Measurements from ENCODE around the gene SDF2. TPM values are rescaled to one million over a fixed set of nuclear protein-coding genes. Genes with fewer than 3 reads are reported as not detected.
"Not testable (repeated sequence)": the region's sequence is repeated elsewhere in the genome, so short reads cannot be mapped to it uniquely, and the experiment has no call there.

Gene SDF2
- total RNA-seq, 4 donors from 2014 or later: 26.7 to 45.3 (median 32.4) TPM

GRCh38 chr17:28667870-28668269 lies 6.2 kb upstream of the SDF2 start:
- Histone ChIP-seq H3K27ac (no peak overlapping the region), H3K9me3 (no peaks in the 10 kb centered on the region), H3K27me3 (no peaks in the 10 kb centered on the region), H3K4me3 (no peak overlapping the region), H3K36me3 (peaks cover 0 to 65% (median 12%) of the 10 kb centered on the region in 3 donors), H3K4me1 (peaks cover 0 to 52% (median 12%) of the 10 kb centered on the region in 4 donors)
- no peak for DNase-seq (ENCODE audit: low spot score in 2 of 2)
- no peak for TF ChIP-seq POLR2A (IDR thresholded peaks at IDR 0.05)
- TF ChIP-seq EP300 (IDR thresholded peaks at IDR 0.05): no peak
- TF ChIP-seq CTCF (IDR thresholded peaks at IDR 0.05): no peak
- WGBS, 2 donors: 79 to 81% methylated on average over 1 of the region's 1 CpG

DNA sequence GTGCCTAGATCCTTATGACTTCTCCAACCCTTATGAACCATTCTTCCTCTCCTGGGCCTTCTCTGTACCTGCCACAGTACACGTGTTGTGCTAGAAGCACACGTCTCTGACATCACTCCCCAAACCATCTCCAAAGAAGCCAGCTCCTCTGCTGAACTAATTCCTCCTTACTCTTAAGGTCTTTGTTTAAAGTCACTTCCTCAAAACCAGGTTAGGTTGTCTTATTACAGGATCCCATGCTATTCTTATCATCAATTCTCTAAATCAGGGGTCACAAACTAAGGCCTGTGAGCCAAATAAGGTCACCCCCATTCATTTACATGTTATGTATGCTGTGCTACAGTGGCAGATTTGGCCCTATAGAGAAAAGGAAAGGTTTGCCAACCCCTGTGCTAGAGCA lies 4.3 kb upstream of the SDF2 start:
- WGBS, 2 donors: 77% methylated on average over 2 of the region's 2 CpGs
- no peak for DNase-seq (ENCODE audit: low spot score in 2 of 2)
- no peak overlapping the region for H3K4me3 ChIP-seq
- H3K27me3 ChIP-seq: no peaks in the 10 kb centered on the region
- TF ChIP-seq EP300 (IDR thresholded peaks at IDR 0.05): no peak
- no peak for TF ChIP-seq CTCF (IDR thresholded peaks at IDR 0.05)
- no peak for TF ChIP-seq POLR2A (IDR thresholded peaks at IDR 0.05)
- H3K36me3 ChIP-seq: peaks cover 0 to 47% (median 5%) of the 10 kb centered on the region in 3 donors
- no peaks in the 10 kb centered on the region for H3K9me3 ChIP-seq
- peaks cover 0 to 59% (median 17%) of the 10 kb centered on the region in 4 donors for H3K4me1 ChIP-seq
- no peak overlapping the region for H3K27ac ChIP-seq

DNA sequence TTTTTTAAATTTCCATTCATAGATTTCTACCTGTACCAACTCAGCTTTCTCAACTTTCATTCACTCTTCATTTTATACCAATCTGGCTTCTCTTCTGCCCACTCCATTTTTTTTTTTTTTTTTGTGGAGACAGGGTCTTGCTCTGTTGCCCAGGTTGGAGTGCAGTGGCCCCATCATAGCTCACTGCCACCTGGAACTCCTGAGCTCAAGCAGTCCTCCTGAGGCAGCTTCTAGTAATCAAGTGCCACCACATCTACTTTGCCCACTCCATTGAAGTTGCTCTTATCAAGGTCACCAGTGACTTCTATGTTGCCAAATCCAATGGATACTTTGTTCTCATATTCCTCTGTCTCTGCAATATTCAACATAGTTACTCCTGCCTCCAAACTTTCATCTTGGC lies 2.0 kb upstream of the SDF2 start:
- Histone ChIP-seq H3K36me3 (peaks cover 0 to 42% (median 14%) of the 10 kb centered on the region in 3 donors), H3K27ac (no peak overlapping the region), H3K27me3 (no peaks in the 10 kb centered on the region), H3K4me3 (no peak overlapping the region), H3K9me3 (no peaks in the 10 kb centered on the region), H3K4me1 (peaks cover 0 to 65% (median 22%) of the 10 kb centered on the region in 4 donors)
- DNase-seq (ENCODE audit: low spot score in 2 of 2): no peak
- TF ChIP-seq EP300 (IDR thresholded peaks at IDR 0.05): no peak
- TF ChIP-seq POLR2A (IDR thresholded peaks at IDR 0.05): no peak
- TF ChIP-seq CTCF (IDR thresholded peaks at IDR 0.05): no peak

GRCh38 chr17:28662527-28662829 lies 772 bp upstream of the SDF2 start:
- peak overlapping the region; percentile 93 to 97 (median 96) for H3K27ac ChIP-seq
- no peaks in the 10 kb centered on the region for H3K9me3 ChIP-seq
- no peaks in the 10 kb centered on the region for H3K27me3 ChIP-seq
- no peak for DNase-seq (ENCODE audit: low spot score in 2 of 2)
- H3K4me1 ChIP-seq: peaks cover 0 to 52% (median 22%) of the 10 kb centered on the region in 4 donors
- H3K36me3 ChIP-seq: peaks cover 0 to 42% (median 10%) of the 10 kb centered on the region in 3 donors
- WGBS, 2 donors: 0 to 2% methylated on average over 10 of the region's 10 CpGs
- TF ChIP-seq CTCF (IDR thresholded peaks at IDR 0.05) (no peak), POLR2A (IDR thresholded peaks at IDR 0.05) (no peak)
- H3K4me3 ChIP-seq: peak overlapping the region; percentile 60 to 96 (median 84)

GRCh38 chr17:28659497-28659881 lies 2.2 kb downstream of the SDF2 start:
- Histone ChIP-seq H3K36me3 (peaks cover 0 to 50% (median 10%) of the 10 kb centered on the region in 3 donors), H3K4me1 (peaks cover 0 to 36% (median 20%) of the 10 kb centered on the region in 4 donors)
- WGBS, 2 donors: 90 to 98% methylated on average over 12 to 13 of the region's 23 CpGs
- H3K9me3 ChIP-seq; DNase-seq (ENCODE audit: low spot score in 2 of 2); H3K27ac ChIP-seq; H3K27me3 ChIP-seq; H3K4me3 ChIP-seq: not testable (repeated sequence)

DNA sequence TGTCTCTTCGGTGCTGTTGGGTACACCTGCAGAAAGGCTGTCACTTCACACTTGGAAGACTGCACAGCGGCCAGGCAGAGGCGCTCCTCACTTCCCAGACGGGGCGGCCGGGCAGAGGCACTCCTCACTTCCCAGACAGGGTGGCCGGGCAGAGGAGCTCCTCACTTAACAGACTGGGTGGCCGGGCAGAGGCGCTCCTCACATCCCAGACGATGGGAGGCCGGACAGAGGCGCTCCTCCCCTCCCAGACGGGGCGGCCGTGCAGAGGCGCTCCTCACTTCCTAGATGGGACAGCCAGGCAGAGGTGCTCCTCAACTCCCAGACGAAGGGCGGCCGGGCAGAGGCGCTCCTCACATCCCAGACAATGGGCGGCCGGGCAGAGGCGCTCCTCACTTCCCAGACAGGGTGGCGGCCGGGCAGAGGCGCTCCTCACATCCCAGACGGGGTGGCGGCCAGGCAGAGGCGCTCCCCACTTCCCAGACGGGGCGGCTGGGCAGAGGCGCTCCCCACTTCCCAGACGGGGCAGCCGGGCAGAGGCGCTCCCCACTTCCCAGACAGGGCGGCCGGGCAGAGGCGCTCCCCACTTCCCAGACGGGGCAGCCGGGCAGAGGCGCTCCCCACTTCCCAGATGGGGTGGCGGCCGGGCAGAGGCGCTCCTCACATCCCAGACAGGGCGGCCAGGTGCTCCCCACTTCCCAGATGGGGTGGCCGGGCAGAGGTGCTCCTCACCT lies 2.8 kb downstream of the SDF2 start:
- H3K27ac ChIP-seq; DNase-seq (ENCODE audit: low spot score in 2 of 2); H3K9me3 ChIP-seq; H3K27me3 ChIP-seq; H3K4me3 ChIP-seq: not testable (repeated sequence)
- Histone ChIP-seq H3K36me3 (peaks cover 0 to 55% (median 10%) of the 10 kb centered on the region in 3 donors), H3K4me1 (peaks cover 0 to 30% (median 18%) of the 10 kb centered on the region in 4 donors)
- WGBS, 2 donors: 89 to 90% methylated on average over 15 to 26 of the region's 46 CpGs

- H3K27me3 ChIP-seq; H3K9me3 ChIP-seq; DNase-seq (ENCODE audit: low spot score in 2 of 2); H3K4me3 ChIP-seq; H3K27ac ChIP-seq: not testable (repeated sequence)
- peaks cover 0 to 25% (median 15%) of the 10 kb centered on the region in 4 donors for H3K4me1 ChIP-seq
- H3K36me3 ChIP-seq: peaks cover 0 to 61% (median 10%) of the 10 kb centered on the region in 3 donors
- WGBS, 2 donors: 94 to 95% methylated on average over 8 of the region's 8 CpGs
These were observed 3.4 kb downstream of the SDF2 start for GRCh38 chr17:28658342-28658741.
